Spleen (tissue), 11 donors: Measurements from ENCODE around the gene ZNF205. TPM values are rescaled to one million over a fixed set of nuclear protein-coding genes. Genes with fewer than 3 reads are reported as not detected.

Source experiments
- DNase-seq: peaks from one replicate; pipeline ENCODE4 v3.0.0-alpha.2; 2020
- H3K27ac ChIP-seq, 8 donors: fragments of 200-600 bp; sonication (generic) in 7 of 8; 1 replicate in 4 of 8; 2 replicates in 4 of 8; pipeline versions ENCODE4 v1.5.0 to v1.8.0; 2016 to 2021; ENCODE audit warnings: inconsistent platforms in 4 of 8, mild to moderate bottlenecking in 4 of 8, moderate library complexity in 1 of 8
- H3K27me3 ChIP-seq, 7 donors: fragments of 200-600 bp; sonication (generic) in 6 of 7; replicated peaks in 1 of 7; 1 replicate in 4 of 7; 2 replicates in 3 of 7; pipeline versions ENCODE4 v1.5.0 to v1.8.0; 2016 to 2021; ENCODE audit warnings: inconsistent platforms in 3 of 7, mild to moderate bottlenecking in 1 of 7
- H3K36me3 ChIP-seq, 6 donors: fragments of 200-600 bp; sonication (generic) in 5 of 6; 1 replicate in 4 of 6; 2 replicates in 2 of 6; pipeline versions ENCODE4 v1.5.0 to v1.8.0; 2016 to 2021; ENCODE audit warnings: inconsistent platforms in 2 of 6
- H3K4me1 ChIP-seq, 6 donors: fragments of 200-600 bp; sonication (generic) in 5 of 6; 1 replicate in 3 of 6; 2 replicates in 3 of 6; pipeline versions ENCODE4 v1.5.0 to v1.8.0; 2016 to 2021; ENCODE audit warnings: inconsistent platforms in 3 of 6
- H3K4me3 ChIP-seq, 8 donors: fragments of 200-600 bp; sonication (generic) in 7 of 8; 1 replicate in 4 of 8; 2 replicates in 4 of 8; pipeline versions ENCODE4 v1.5.0 to v1.8.0; 2016 to 2021; ENCODE audit warnings: inconsistent platforms in 4 of 8, mild to moderate bottlenecking in 4 of 8, moderate library complexity in 2 of 8
- H3K9me3 ChIP-seq, 8 donors: fragments of 200-600 bp; sonication (generic) in 7 of 8; 1 replicate in 4 of 8; 2 replicates in 4 of 8; pipeline versions ENCODE4 v1.5.0 to v1.8.0; 2016 to 2021; ENCODE audit warnings: inconsistent platforms in 4 of 8
- CTCF ChIP-seq, 11 experiments: fragments of 200-600 bp in 7 of 11; fragments of 450-650 bp in 4 of 11; sonication (generic) in 4 of 11; IDR thresholded peaks in 8 of 11; conservative IDR thresholded peaks in 3 of 11; 1 replicate in 7 of 11; 2 replicates in 4 of 11; pipeline versions ENCODE4 v1.4.0 to v1.8.0; 2016 to 2021; ENCODE audit warnings: antibody characterized with exemption in 11 of 11, inconsistent platforms in 4 of 11, mild to moderate bottlenecking in 1 of 11
- POLR2A ChIP-seq, 3 donors: fragments of 450-650 bp; IDR thresholded peaks; one replicate each; pipeline ENCODE4 v1.5.1; 2017; ENCODE audit warnings: antibody characterized with exemption in 3 of 3, mild to moderate bottlenecking in 1 of 3
- POLR2AphosphoS5 ChIP-seq, 3 donors: sonication (generic); formaldehyde crosslinking; IDR thresholded peaks; one replicate each; pipeline ENCODE4 v1.5.1; 2017; ENCODE audit warnings: antibody characterized with exemption in 3 of 3
- WGBS, 5 donors: extraction: QIAGEN DNeasy Blood & Tissue Kit in 3 of 5; methylation state at CpG; one replicate each; pipeline versions ENCODE4 v1.1.5 to v1.1.7; 2013 to 2018; 5-methylcytosine and 5-hydroxymethylcytosine counted together
- intact Hi-C: fragments of 100-400 bp; cut with DNase I; formaldehyde crosslinking; loops from one replicate; pipeline ENCODE4 v1.15.0; 2023; ENCODE audit warnings: low total_unique reads
- polyA plus RNA-seq, 3 donors: library from polyadenylated mRNA; stranded (reverse); fragments of 200-250 nt; gene quantifications; one replicate each; pipeline ENCODE4 v1.2.1, GENCODE V29; 2013
- total RNA-seq, 7 donors: library from RNA; depleted of rRNA in 3 of 7; stranded (reverse); fragments of >200 nt in 3 of 7; fragmentation: NEBNext Ultra II Directional in 4 of 7; extraction: Animal tissue kit (Norgen Biotek cat#: 25700) in 4 of 7; gene quantifications; one replicate each; pipeline versions ENCODE4 v1.1.0 to v1.2.1, GENCODE V29; 2016 to 2021
- donor health status: healthy with polysubstance abuse.
- donor health status: DM: no; HTN: no; CAD: no; lungs with moderate emphysema.
- donor health status: DM: no; HTN: no; CAD: no.
- donor health status: Bipolar disorder and iron deficiency.
- donor health status: healthy.
- donor health status: DM: no; HTN: no; CAD: no.
- donor health status: DM: yes; HTN: yes; CAD: no.

ZNF205 gene
- total and polyA plus RNA-seq, 10 donors: 3.5 to 14.2 (median 6.1) TPM

DNA sequence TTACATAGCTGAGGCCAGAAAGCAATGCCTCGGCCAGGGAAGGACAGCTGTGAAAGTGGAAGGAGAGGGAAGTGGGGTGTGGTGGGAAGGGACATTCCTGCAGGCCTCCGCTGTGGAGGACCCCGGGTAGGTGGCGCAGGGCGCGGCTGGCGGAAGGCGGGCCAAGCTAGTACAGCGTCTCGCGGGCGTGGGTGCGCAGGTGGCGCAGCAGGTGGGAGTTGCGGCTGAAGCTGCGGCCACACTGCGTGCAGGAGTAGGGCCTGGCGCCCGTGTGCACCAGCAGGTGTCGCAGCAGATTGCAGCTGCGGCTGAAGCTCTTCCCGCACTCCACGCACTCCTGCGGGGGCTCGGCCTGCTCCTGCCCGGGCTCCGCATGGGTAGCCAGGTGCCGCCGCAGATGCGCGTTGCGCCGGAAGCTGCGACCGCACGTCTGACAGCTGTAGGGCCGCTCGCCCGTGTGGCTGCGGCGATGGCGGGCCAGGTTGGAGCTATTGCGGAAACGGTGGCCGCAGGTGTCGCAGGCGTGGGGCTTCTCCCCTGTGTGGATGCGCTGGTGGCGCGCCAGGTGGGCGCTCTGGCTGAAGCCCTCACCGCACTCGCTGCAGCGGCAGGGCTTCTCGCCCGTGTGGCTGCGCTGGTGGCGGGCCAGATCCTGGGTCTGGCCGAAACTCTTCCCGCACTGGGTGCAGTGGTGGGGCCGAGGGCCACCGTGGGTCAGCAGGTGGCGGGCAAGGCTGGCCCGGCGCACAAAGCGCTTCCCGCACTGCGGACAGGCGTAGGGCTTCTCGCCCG, 23.3 kb upstream of the ZNF205 start:
- WGBS, 5 donors: 87 to 95% (median 94%) methylated on average over 20 to 71 of the region's 71 CpGs
- Histone ChIP-seq H3K27me3 (peaks cover 0 to 6% (median 0%) of the 10 kb centered on the region in 7 donors), H3K36me3 (no peaks in the 10 kb centered on the region), H3K9me3 (no peaks in the 10 kb centered on the region), H3K27ac (peak overlapping the region in 5 of 8 donors; percentile 81 to 87 (median 84)), H3K4me1 (peaks cover 4 to 79% (median 37%) of the 10 kb centered on the region in 6 donors), H3K4me3 (no peak overlapping the region)
- intact Hi-C loops: no loop called here
- TF ChIP-seq POLR2A (IDR thresholded peaks at IDR 0.05) (no peak), POLR2AphosphoS5 (IDR thresholded peaks at IDR 0.05) (no peak), CTCF (IDR thresholded peaks at IDR 0.05 in 8 of 11, conservative IDR thresholded peaks at IDR 0.05 in 3 of 11) (no peak)
- peak; percentile 75 for DNase-seq

DNA sequence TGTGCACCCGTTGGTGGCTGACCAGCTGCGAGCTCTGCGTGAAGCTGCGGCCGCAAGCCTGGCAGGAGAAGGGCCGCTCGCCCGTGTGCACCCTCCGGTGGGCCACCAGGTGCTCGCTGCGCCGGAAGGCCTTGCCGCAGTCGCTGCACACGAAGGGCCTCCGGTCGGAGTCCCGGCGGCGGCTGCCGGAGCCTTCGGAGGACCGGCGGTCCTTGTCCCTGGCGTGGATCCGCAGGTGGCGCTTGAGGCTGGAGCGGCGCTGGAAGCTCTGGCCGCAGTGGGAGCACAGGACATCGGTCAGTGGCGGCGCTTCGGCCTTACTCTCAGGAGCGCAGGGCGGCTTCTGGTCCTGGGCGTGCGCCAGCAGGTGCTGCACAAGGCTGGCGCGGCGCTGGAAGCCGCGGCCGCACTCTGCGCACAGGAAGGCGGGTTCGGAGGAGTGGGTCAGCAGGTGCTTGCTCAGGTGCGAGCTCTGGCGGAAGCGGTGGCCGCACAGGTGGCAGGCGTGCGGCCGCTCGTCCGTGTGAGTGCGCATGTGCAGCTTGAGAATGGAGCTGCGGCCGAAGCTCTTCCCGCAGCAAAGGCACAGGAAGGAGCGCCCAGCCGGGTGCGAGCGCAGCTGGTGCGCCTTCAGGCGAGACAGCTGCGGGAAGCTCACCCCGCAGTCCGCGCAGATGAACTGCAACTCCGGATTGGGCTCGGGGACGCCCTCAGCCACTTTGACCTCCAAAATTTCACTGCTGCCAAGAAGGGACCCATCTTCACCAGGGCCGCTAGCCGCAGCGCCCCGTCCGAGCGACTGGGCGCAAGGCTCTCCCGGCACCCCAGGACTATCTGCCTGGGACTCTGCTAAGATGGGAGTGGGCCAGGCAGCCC, 22.4 kb upstream of the ZNF205 start:
- peaks cover 4 to 79% (median 40%) of the 10 kb centered on the region in 6 donors for H3K4me1 ChIP-seq
- no peak overlapping the region for H3K4me3 ChIP-seq
- DNase-seq: peak; percentile 56
- 95 to 98% (median 97%) methylated on average over 8 to 81 of the region's 81 CpGs for WGBS, 5 donors
- H3K36me3 ChIP-seq: no peaks in the 10 kb centered on the region
- H3K27ac ChIP-seq: no peak overlapping the region
- intact Hi-C loops: no loop called here
- TF ChIP-seq CTCF (IDR thresholded peaks at IDR 0.05 in 8 of 11, conservative IDR thresholded peaks at IDR 0.05 in 3 of 11) (no peak), POLR2AphosphoS5 (IDR thresholded peaks at IDR 0.05) (no peak), POLR2A (IDR thresholded peaks at IDR 0.05) (no peak)
- no peaks in the 10 kb centered on the region for H3K9me3 ChIP-seq
- peaks cover 0 to 6% (median 0%) of the 10 kb centered on the region in 7 donors for H3K27me3 ChIP-seq

- H3K27ac ChIP-seq: no peak overlapping the region
- H3K36me3 ChIP-seq: no peaks in the 10 kb centered on the region
- no peak for TF ChIP-seq CTCF (IDR thresholded peaks at IDR 0.05 in 8 of 11, conservative IDR thresholded peaks at IDR 0.05 in 3 of 11)
- no peak for TF ChIP-seq POLR2A (IDR thresholded peaks at IDR 0.05)
- TF ChIP-seq POLR2AphosphoS5 (IDR thresholded peaks at IDR 0.05): no peak
- intact Hi-C loops: no loop called here
- WGBS, 5 donors: 73 to 87% (median 80%) methylated on average over 5 to 8 of the region's 8 CpGs
- no peaks in the 10 kb centered on the region for H3K9me3 ChIP-seq
- peaks cover 0 to 6% (median 0%) of the 10 kb centered on the region in 7 donors for H3K27me3 ChIP-seq
- H3K4me3 ChIP-seq: no peak overlapping the region
- DNase-seq: peak; percentile 70
- H3K4me1 ChIP-seq: peaks cover 12 to 79% (median 49%) of the 10 kb centered on the region in 6 donors
Observed at GRCh38 chr16:3091551-3091950, 20.8 kb upstream of the ZNF205 start.
